Measurements from ENCODE around the gene ZNF532. TPM values are rescaled to one million over a fixed set of nuclear protein-coding genes. Genes with fewer than 3 reads are reported as not detected.

The ZNF532 gene
- total RNA-seq, 4 donors from 2014 or later, result 98.7 to 125 (median 113) TPM

GRCh38 chr18:58866066-58866772, 1.5 kb downstream of the ZNF532 start:
- peaks cover 0 to 87% (median 42%) of the 10 kb centered on the region in 4 donors for H3K4me1 ChIP-seq
- H3K9me3 ChIP-seq, result no peaks in the 10 kb centered on the region
- peaks cover 0 to 18% (median 0%) of the 10 kb centered on the region in 3 donors for H3K36me3 ChIP-seq
- H3K27ac ChIP-seq, result peak overlapping the region; percentile 94 to 99 (median 98)
- no peak for DNase-seq (ENCODE audit: low spot score in 2 of 2)
- no peaks in the 10 kb centered on the region for H3K27me3 ChIP-seq
- no peak for TF ChIP-seq POLR2A (IDR thresholded peaks at IDR 0.05)
- no peak for TF ChIP-seq CTCF (IDR thresholded peaks at IDR 0.05)
- TF ChIP-seq EP300 (IDR thresholded peaks at IDR 0.05), result no peak
- WGBS, 2 donors, result 37 to 43% methylated on average over 9 of the region's 9 CpGs
- H3K4me3 ChIP-seq, result peak overlapping the region in 3 of 4 donors; percentile 2 to 61 (median 33)

GRCh38 chr18:58866773-58867150, 2.1 kb downstream of the ZNF532 start:
- 31 to 36% methylated on average over 6 of the region's 6 CpGs for WGBS, 2 donors
- Histone ChIP-seq H3K9me3 (no peaks in the 10 kb centered on the region), H3K4me3 (peak overlapping the region in 2 of 4 donors; percentile 33 to 61), H3K27me3 (no peaks in the 10 kb centered on the region), H3K4me1 (peaks cover 0 to 87% (median 40%) of the 10 kb centered on the region in 4 donors), H3K36me3 (peaks cover 0 to 21% (median 0%) of the 10 kb centered on the region in 3 donors), H3K27ac (peak overlapping the region; percentile 94 to 99 (median 98))
- no peak for DNase-seq (ENCODE audit: low spot score in 2 of 2)
- TF ChIP-seq POLR2A (IDR thresholded peaks at IDR 0.05), result no peak
- no peak for TF ChIP-seq EP300 (IDR thresholded peaks at IDR 0.05)
- no peak for TF ChIP-seq CTCF (IDR thresholded peaks at IDR 0.05)

- Histone ChIP-seq H3K9me3 (no peaks in the 10 kb centered on the region), H3K27me3 (no peaks in the 10 kb centered on the region), H3K36me3 (peaks cover 0 to 21% (median 0%) of the 10 kb centered on the region in 3 donors), H3K27ac (peak overlapping the region; percentile 94 to 99 (median 98)), H3K4me3 (peak overlapping the region in 2 of 4 donors; percentile 33 to 61), H3K4me1 (peaks cover 0 to 87% (median 36%) of the 10 kb centered on the region in 4 donors)
- DNase-seq (ENCODE audit: low spot score in 2 of 2), result no peak
- TF ChIP-seq POLR2A (IDR thresholded peaks at IDR 0.05), result no peak
- TF ChIP-seq CTCF (IDR thresholded peaks at IDR 0.05), result no peak
- no peak for TF ChIP-seq EP300 (IDR thresholded peaks at IDR 0.05)
- WGBS, 2 donors, result 38 to 41% methylated on average over 10 of the region's 10 CpGs
Measured at GRCh38 chr18:58867281-58867961, 2.7 kb downstream of the ZNF532 start.

GRCh38 chr18:58868440-58868839, 3.8 kb downstream of the ZNF532 start:
- H3K9me3 ChIP-seq, result no peaks in the 10 kb centered on the region
- peak overlapping the region in 2 of 4 donors; percentile 98 to 99 for H3K27ac ChIP-seq
- peaks cover 0 to 83% (median 37%) of the 10 kb centered on the region in 4 donors for H3K4me1 ChIP-seq
- 90 to 94% methylated on average over 6 of the region's 6 CpGs for WGBS, 2 donors
- DNase-seq (ENCODE audit: low spot score in 2 of 2), result no peak
- no peak overlapping the region for H3K4me3 ChIP-seq
- H3K36me3 ChIP-seq, result peaks cover 0 to 29% (median 0%) of the 10 kb centered on the region in 3 donors
- no peaks in the 10 kb centered on the region for H3K27me3 ChIP-seq
- no peak for TF ChIP-seq POLR2A (IDR thresholded peaks at IDR 0.05)
- TF ChIP-seq CTCF (IDR thresholded peaks at IDR 0.05), result no peak
- no peak for TF ChIP-seq EP300 (IDR thresholded peaks at IDR 0.05)

GRCh38 chr18:58870130-58870529, 5.5 kb downstream of the ZNF532 start:
- Histone ChIP-seq H3K27me3 (no peaks in the 10 kb centered on the region), H3K4me3 (no peak overlapping the region), H3K9me3 (no peaks in the 10 kb centered on the region), H3K4me1 (peaks cover 0 to 84% (median 33%) of the 10 kb centered on the region in 4 donors), H3K36me3 (peaks cover 0 to 44% (median 0%) of the 10 kb centered on the region in 3 donors), H3K27ac (peak overlapping the region in 2 of 4 donors; percentile 68 to 75)
- DNase-seq (ENCODE audit: low spot score in 2 of 2), result no peak
- WGBS, 2 donors, result 41 to 53% methylated on average over 5 of the region's 5 CpGs
- TF ChIP-seq EP300 (IDR thresholded peaks at IDR 0.05) (no peak), POLR2A (IDR thresholded peaks at IDR 0.05) (no peak), CTCF (IDR thresholded peaks at IDR 0.05) (no peak)

All from tibial nerve (tissue), 4 donors.